ENCODE results near the gene TRERF1.

TRERF1 gene

GRCh38 chr6:42296614-42297013, 155.1 kb downstream of the TRERF1 start:
- no peak for DNase-seq

GRCh38 chr6:42295677-42296076, 156.0 kb downstream of the TRERF1 start:
- no peak for DNase-seq

- no peak for DNase-seq
These were observed 156.5 kb downstream of the TRERF1 start for GRCh38 chr6:42295181-42295580.

- no peak for DNase-seq
These were observed 157.0 kb downstream of the TRERF1 start for GRCh38 chr6:42294759-42295158.

- DNase-seq = no peak
These were observed 158.2 kb downstream of the TRERF1 start for GRCh38 chr6:42293386-42293977.

GRCh38 chr6:42292004-42292740, 159.6 kb downstream of the TRERF1 start:
- DNase-seq = no peak

- DNase-seq = no peak
These were observed 164.0 kb downstream of the TRERF1 start for GRCh38 chr6:42287756-42288155.

- DNase-seq = no peak
These were observed 170.2 kb downstream of the TRERF1 start for GRCh38 chr6:42281570-42281969.

GRCh38 chr6:42280966-42281533, 170.7 kb downstream of the TRERF1 start:
- DNase-seq = no peak

GRCh38 chr6:42279966-42280629, 171.6 kb downstream of the TRERF1 start:
- DNase-seq = no peak

- no peak for DNase-seq
These were observed 172.5 kb downstream of the TRERF1 start for GRCh38 chr6:42279144-42279781.

- DNase-seq = no peak
These were observed 173.4 kb downstream of the TRERF1 start for GRCh38 chr6:42278131-42278853.

GRCh38 chr6:42276034-42276890, 175.5 kb downstream of the TRERF1 start:
- DNase-seq = peak; percentile 59

- no peak for DNase-seq
These were observed 176.2 kb downstream of the TRERF1 start for GRCh38 chr6:42275376-42276033.

GRCh38 chr6:42274898-42275297, 176.8 kb downstream of the TRERF1 start:
- no peak for DNase-seq

- no peak for DNase-seq
These were observed 179.6 kb downstream of the TRERF1 start for GRCh38 chr6:42271834-42272805.

GRCh38 chr6:42269974-42270510, 181.7 kb downstream of the TRERF1 start:
- no peak for DNase-seq

GRCh38 chr6:42269553-42269952, 182.2 kb downstream of the TRERF1 start:
- DNase-seq = no peak

- DNase-seq = no peak
These were observed 182.9 kb downstream of the TRERF1 start for GRCh38 chr6:42268835-42269204.

Data from left hindlimb (tissue), 1 donor.